Measurements from ENCODE around the gene KDM2B.

Gene KDM2B

GRCh38 chr12:121536054-121536898 is 44.5 kb downstream of the KDM2B start:
- peak; percentile 71 to 86 for DNase-seq (ENCODE audit: low spot score in 2 of 2)
- Histone ChIP-seq H3K27me3 (ENCODE audit: low read depth) (no peaks in the 10 kb centered on the region), H3K4me1 (peaks cover 31% of the 10 kb centered on the region), H3K9me3 (no peaks in the 10 kb centered on the region), H3K4me3 (peak overlapping the region; percentile 36), H3K36me3 (replicated peaks) (peaks cover 18% of the 10 kb centered on the region)
- in situ Hi-C loops (cut with MboI; ENCODE audit: low sequenced_read_pairs): no loop called here

GRCh38 chr12:121535150-121536053 is 45.4 kb downstream of the KDM2B start:
- DNase-seq (ENCODE audit: low spot score in 2 of 2): no peak
- in situ Hi-C loops (cut with MboI; ENCODE audit: low sequenced_read_pairs): no loop called here
- Histone ChIP-seq H3K4me1 (peaks cover 31% of the 10 kb centered on the region), H3K27me3 (ENCODE audit: low read depth) (no peaks in the 10 kb centered on the region), H3K36me3 (replicated peaks) (peaks cover 19% of the 10 kb centered on the region), H3K4me3 (no peak overlapping the region; the same call in 1 of the 2 replicates), H3K9me3 (no peaks in the 10 kb centered on the region)

- Histone ChIP-seq H3K9me3 (no peaks in the 10 kb centered on the region), H3K4me3 (no peak overlapping the region), H3K36me3 (replicated peaks) (peaks cover 19% of the 10 kb centered on the region), H3K27me3 (ENCODE audit: low read depth) (no peaks in the 10 kb centered on the region), H3K4me1 (peaks cover 31% of the 10 kb centered on the region)
- no peak for DNase-seq (ENCODE audit: low spot score in 2 of 2)
- in situ Hi-C loops (cut with MboI; ENCODE audit: low sequenced_read_pairs): no loop called here
Observed at GRCh38 chr12:121534495-121535148, 46.2 kb downstream of the KDM2B start.

GRCh38 chr12:121533394-121534090 is 47.3 kb downstream of the KDM2B start:
- peaks cover 29% of the 10 kb centered on the region for H3K4me1 ChIP-seq
- peaks cover 23% of the 10 kb centered on the region for H3K36me3 ChIP-seq (replicated peaks)
- no peak for DNase-seq (ENCODE audit: low spot score in 2 of 2)
- H3K27me3 ChIP-seq (ENCODE audit: low read depth): no peaks in the 10 kb centered on the region
- no peaks in the 10 kb centered on the region for H3K9me3 ChIP-seq
- in situ Hi-C loops (cut with MboI; ENCODE audit: low sequenced_read_pairs): no loop called here
- no peak overlapping the region for H3K4me3 ChIP-seq

GRCh38 chr12:121532503-121533393 is 48.1 kb downstream of the KDM2B start:
- peaks cover 28% of the 10 kb centered on the region for H3K36me3 ChIP-seq (replicated peaks)
- H3K4me1 ChIP-seq: peaks cover 24% of the 10 kb centered on the region
- no peaks in the 10 kb centered on the region for H3K9me3 ChIP-seq
- in situ Hi-C loops (cut with MboI; ENCODE audit: low sequenced_read_pairs): no loop called here
- H3K4me3 ChIP-seq: no peak overlapping the region
- no peak for DNase-seq (ENCODE audit: low spot score in 2 of 2)
- no peaks in the 10 kb centered on the region for H3K27me3 ChIP-seq (ENCODE audit: low read depth)

- no peak overlapping the region for H3K4me3 ChIP-seq
- H3K27me3 ChIP-seq (ENCODE audit: low read depth): no peaks in the 10 kb centered on the region
- peaks cover 12% of the 10 kb centered on the region for H3K4me1 ChIP-seq
- in situ Hi-C loops (cut with MboI; ENCODE audit: low sequenced_read_pairs): no loop called here
- no peaks in the 10 kb centered on the region for H3K9me3 ChIP-seq
- peaks cover 32% of the 10 kb centered on the region for H3K36me3 ChIP-seq (replicated peaks)
- DNase-seq (ENCODE audit: low spot score in 2 of 2): no peak
Observed at GRCh38 chr12:121531356-121531750, 49.5 kb downstream of the KDM2B start.

GRCh38 chr12:121530600-121531355 is 50.0 kb downstream of the KDM2B start:
- in situ Hi-C loops (cut with MboI; ENCODE audit: low sequenced_read_pairs): no loop called here
- Histone ChIP-seq H3K9me3 (no peaks in the 10 kb centered on the region), H3K27me3 (ENCODE audit: low read depth) (no peaks in the 10 kb centered on the region), H3K36me3 (replicated peaks) (peaks cover 38% of the 10 kb centered on the region), H3K4me3 (no peak overlapping the region), H3K4me1 (peaks cover 6% of the 10 kb centered on the region; the same call in 1 of the 2 replicates)
- DNase-seq (ENCODE audit: low spot score in 2 of 2): peak in 1 of 2 experiments; percentile 50

- in situ Hi-C loops (cut with MboI; ENCODE audit: low sequenced_read_pairs): no loop called here
- DNase-seq (ENCODE audit: low spot score in 2 of 2): no peak
- no peaks in the 10 kb centered on the region for H3K9me3 ChIP-seq
- no peak overlapping the region for H3K4me3 ChIP-seq
- peaks cover 42% of the 10 kb centered on the region for H3K36me3 ChIP-seq (replicated peaks)
- H3K27me3 ChIP-seq (ENCODE audit: low read depth): no peaks in the 10 kb centered on the region
- H3K4me1 ChIP-seq: no peaks in the 10 kb centered on the region
Observed at GRCh38 chr12:121529184-121529583, 51.6 kb downstream of the KDM2B start.

- peaks cover 29% of the 10 kb centered on the region for H3K36me3 ChIP-seq (replicated peaks)
- in situ Hi-C loops (cut with MboI; ENCODE audit: low sequenced_read_pairs): no loop called here
- no peaks in the 10 kb centered on the region for H3K4me1 ChIP-seq
Observed at GRCh38 chr12:121525411-121525810, 55.4 kb downstream of the KDM2B start.

GRCh38 chr12:121524196-121524916 is 56.5 kb downstream of the KDM2B start:
- Histone ChIP-seq H3K9me3 (no peaks in the 10 kb centered on the region), H3K4me1 (no peaks in the 10 kb centered on the region), H3K27me3 (ENCODE audit: low read depth) (no peaks in the 10 kb centered on the region), H3K36me3 (replicated peaks) (peaks cover 37% of the 10 kb centered on the region), H3K4me3 (no peak overlapping the region)
- in situ Hi-C loops (cut with MboI; ENCODE audit: low sequenced_read_pairs): no loop called here
- no peak for DNase-seq (ENCODE audit: low spot score in 2 of 2)

More at GRCh38 chr12:121525411-121525810, 55.4 kb downstream of the KDM2B start:
- DNase-seq (ENCODE audit: low spot score in 2 of 2): no peak
- no peaks in the 10 kb centered on the region for H3K27me3 ChIP-seq (ENCODE audit: low read depth)
- no peak overlapping the region for H3K4me3 ChIP-seq
- no peaks in the 10 kb centered on the region for H3K9me3 ChIP-seq

- no peaks in the 10 kb centered on the region for H3K27me3 ChIP-seq (ENCODE audit: low read depth)
- H3K36me3 ChIP-seq (replicated peaks): peaks cover 38% of the 10 kb centered on the region
- H3K4me1 ChIP-seq: no peaks in the 10 kb centered on the region
- in situ Hi-C loops (cut with MboI; ENCODE audit: low sequenced_read_pairs): no loop called here
- no peaks in the 10 kb centered on the region for H3K9me3 ChIP-seq
- H3K4me3 ChIP-seq: no peak overlapping the region
- DNase-seq (ENCODE audit: low spot score in 2 of 2): no peak
Observed at GRCh38 chr12:121523741-121524140, 57.1 kb downstream of the KDM2B start.

Data from HAP-1 (cell line).